Measurements from ENCODE around the gene CFAP69.

- no peak for TF ChIP-seq YY1 (IDR thresholded peaks at IDR 0.05; ENCODE audit: low read depth, low read length)
- TF ChIP-seq CHD2 (IDR thresholded peaks at IDR 0.05; ENCODE audit: low read length): no peak
- TF ChIP-seq CTCF (IDR thresholded peaks at IDR 0.05; ENCODE audit: control extremely low read depth in 1 of 3, insufficient read depth in 1 of 3, low read depth in 1 of 3, low read length in 3 of 3): no peak
- TF ChIP-seq BACH1 (IDR thresholded peaks at IDR 0.05; ENCODE audit: low read length): no peak
- TF ChIP-seq EP300 (IDR thresholded peaks at IDR 0.05; ENCODE audit: borderline replicate concordance in 1 of 2, low read depth in 2 of 2, low read length in 2 of 2): no peak
- no peak for TF ChIP-seq EZH2 (IDR thresholded peaks at IDR 0.05; ENCODE audit: low read depth, low read length, severe bottlenecking)
- no peak for TF ChIP-seq USF2 (IDR thresholded peaks at IDR 0.05; ENCODE audit: low read length)
- TF ChIP-seq CEBPB (IDR thresholded peaks at IDR 0.05; ENCODE audit: low read depth, low read length): no peak
- TF ChIP-seq POLR2A (IDR thresholded peaks at IDR 0.05; ENCODE audit: control extremely low read depth in 1 of 2, low read depth in 2 of 2, low read length in 2 of 2): no peak
- TF ChIP-seq BRCA1 (IDR thresholded peaks at IDR 0.05; ENCODE audit: low read depth, low read length): no peak
- no peak for TF ChIP-seq HDAC2 (IDR thresholded peaks at IDR 0.05; ENCODE audit: borderline replicate concordance in 1 of 2, low read depth in 2 of 2, low read length in 2 of 2)
- TF ChIP-seq TBP (IDR thresholded peaks at IDR 0.05; ENCODE audit: low read depth, low read length): no peak
Measured at GRCh38 chr7:90345016-90345415, 100.0 kb downstream of the CFAP69 start.
